Panc1 (cell line): Measurements from ENCODE around the gene RIMBP2.

ENCODE experiments used
- CTCF ChIP-seq: fragments of 450-650 bp; IDR thresholded peaks from 2 replicates; pipeline ENCODE4 v1.5.1; 2017; ENCODE audit warnings: mild to moderate bottlenecking
- POLR2AphosphoS5 ChIP-seq: IDR thresholded peaks from 2 replicates; pipeline ENCODE4 v1.6.1; 2012; ENCODE audit warnings: mild to moderate bottlenecking, low read depth, low read length, moderate library complexity

GRCh38 chr12:130574402-130574801 lies 141.7 kb downstream of the RIMBP2 start:
- TF ChIP-seq CTCF (no peak), POLR2AphosphoS5 (no peak)
